Activated T-cell treated with anti-CD3 and anti-CD28 coated beads, Interleukin-2, amount 50 U/mL, for 48 hours (primary cell): ENCODE results near the gene FAM120C.

Source experiments
- DNase-seq, 2 experiments: peaks; one replicate each; pipeline ENCODE4 v3.0.0-alpha.2; 2020

Gene FAM120C

GRCh38 chrX:54182864-54183613 lies at the start of gene FAM120C:
FAM120C (minus strand) TSS chrX:54183254; CDS start chrX:54183198, 56 bp downstream.
- DNase-seq = peak; percentile 73 to 74

GRCh38 chrX:54230435-54231148 lies 47.5 kb upstream of the FAM120C start:
- DNase-seq = no peak

GRCh38 chrX:54223581-54223980 lies 40.5 kb upstream of the FAM120C start:
- DNase-seq = no peak

- DNase-seq = no peak
Measured at GRCh38 chrX:54213603-54214002, 30.5 kb upstream of the FAM120C start.

- no peak for DNase-seq
Measured at GRCh38 chrX:54208531-54208930, 25.5 kb upstream of the FAM120C start.

GRCh38 chrX:54198262-54198661 lies 15.2 kb upstream of the FAM120C start:
- DNase-seq = no peak

- DNase-seq = no peak
Measured at GRCh38 chrX:54194982-54195588, 12.0 kb upstream of the FAM120C start.

GRCh38 chrX:54193085-54193821 lies 10.2 kb upstream of the FAM120C start:
- no peak for DNase-seq

- DNase-seq = no peak
Measured at GRCh38 chrX:54184474-54184873, 1.4 kb upstream of the FAM120C start.

- DNase-seq = peak; percentile 65 to 77
Measured at GRCh38 chrX:54182194-54182863, 725 bp downstream of the FAM120C start.

- DNase-seq = no peak
Measured at GRCh38 chrX:54181202-54181953, 1.7 kb downstream of the FAM120C start.

- DNase-seq = no peak
Measured at GRCh38 chrX:54180403-54180802, 2.7 kb downstream of the FAM120C start.

GRCh38 chrX:54178100-54178940 lies 4.7 kb downstream of the FAM120C start:
- DNase-seq = no peak

GRCh38 chrX:54177306-54177705 lies 5.7 kb downstream of the FAM120C start:
- DNase-seq = no peak

- DNase-seq = no peak
Measured at GRCh38 chrX:54173791-54174190, 9.3 kb downstream of the FAM120C start.

- no peak for DNase-seq
Measured at GRCh38 chrX:54172455-54172854, 10.6 kb downstream of the FAM120C start.

- DNase-seq = no peak
Measured at GRCh38 chrX:54171527-54172250, 11.4 kb downstream of the FAM120C start.

- no peak for DNase-seq
Measured at GRCh38 chrX:54171091-54171490, 12.0 kb downstream of the FAM120C start.

- no peak for DNase-seq
Measured at GRCh38 chrX:54166915-54167314, 16.1 kb downstream of the FAM120C start.

GRCh38 chrX:54157561-54157960 lies 25.5 kb downstream of the FAM120C start:
- no peak for DNase-seq
